ENCODE data around the gene MKI67.

Gene MKI67

GRCh38 chr10:128047991-128048818 is 78.0 kb downstream of the MKI67 start:
- DNase-seq, result peak; percentile 77

- DNase-seq, result peak; percentile 96
Observed at GRCh38 chr10:128047351-128047750, 78.9 kb downstream of the MKI67 start.

GRCh38 chr10:128046953-128047290 is 79.3 kb downstream of the MKI67 start:
- no peak for DNase-seq

All from hematopoietic multipotent progenitor cell treated with erythropoietin and hydrocortisone succinate and interleukin-3 and kit ligand, for 4 days (in vitro differentiated cells).